ENCODE measurements around the gene SPHKAP.

SPHKAP gene

GRCh38 chr2:228048838-228049490, 132.5 kb downstream of the SPHKAP start:
- POLR2A ChIA-PET (ENCODE audit: low non-redundant PET) = no interaction called here
- no peak overlapping the region for H3K27ac ChIP-seq
- peak; percentile 71 for DNase-seq (ENCODE audit: low spot score)
- peak; percentile 57 for TF ChIP-seq CTCF (conservative IDR thresholded peaks at IDR 0.05; ENCODE audit: low read depth)
- CTCF ChIA-PET = interaction anchor here (0.5 to 1.0 kb wide), 6 partner anchors 14 to 769 kb away, joined by 3 to 6 read pairs (median 3); no protein-coding TSS in a partner anchor

GRCh38 chr2:228040995-228041394, 140.5 kb downstream of the SPHKAP start:
- no peak for TF ChIP-seq CTCF (conservative IDR thresholded peaks at IDR 0.05; ENCODE audit: low read depth)
- ChIA-PET POLR2A (ENCODE audit: low non-redundant PET) (no interaction called here), CTCF (interaction anchor here (0.8 kb wide), 1 partner anchor 279 kb away, joined by 5 read pairs; no protein-coding TSS in a partner anchor)
- no peak for DNase-seq (ENCODE audit: low spot score)
- H3K27ac ChIP-seq = no peak overlapping the region

GRCh38 chr2:228039752-228040534, 141.5 kb downstream of the SPHKAP start:
- no peak overlapping the region for H3K27ac ChIP-seq
- CTCF ChIA-PET = interaction anchor here (0.6 to 1.0 kb wide), 8 partner anchors 97 to 1646 kb away, joined by 3 to 5 read pairs (median 3); no protein-coding TSS in a partner anchor
- peak; percentile 64 for TF ChIP-seq CTCF (conservative IDR thresholded peaks at IDR 0.05; ENCODE audit: low read depth)
- peak; percentile 38 for DNase-seq (ENCODE audit: low spot score)
- POLR2A ChIA-PET (ENCODE audit: low non-redundant PET) = no interaction called here

GRCh38 chr2:228038967-228039366, 142.5 kb downstream of the SPHKAP start:
- ChIA-PET CTCF (interaction anchor here (0.5 to 0.8 kb wide), 3 partner anchors 241 to 1647 kb away, joined by 3 read pairs; no protein-coding TSS in a partner anchor), POLR2A (ENCODE audit: low non-redundant PET) (no interaction called here)
- DNase-seq (ENCODE audit: low spot score) = no peak
- H3K27ac ChIP-seq = no peak overlapping the region
- no peak for TF ChIP-seq CTCF (conservative IDR thresholded peaks at IDR 0.05; ENCODE audit: low read depth)

GRCh38 chr2:228037915-228038314, 143.6 kb downstream of the SPHKAP start:
- DNase-seq (ENCODE audit: low spot score) = no peak
- no peak for TF ChIP-seq CTCF (conservative IDR thresholded peaks at IDR 0.05; ENCODE audit: low read depth)
- ChIA-PET CTCF (no interaction called here), POLR2A (ENCODE audit: low non-redundant PET) (no interaction called here)
- H3K27ac ChIP-seq = no peak overlapping the region

- CTCF ChIA-PET = no interaction called here
- DNase-seq (ENCODE audit: low spot score) = peak; percentile 44
- TF ChIP-seq CTCF (conservative IDR thresholded peaks at IDR 0.05; ENCODE audit: low read depth) = no peak
- POLR2A ChIA-PET (ENCODE audit: low non-redundant PET) = no interaction called here
- no peak overlapping the region for H3K27ac ChIP-seq
Observed at GRCh38 chr2:228023619-228024018, 157.9 kb downstream of the SPHKAP start.
